Stimulated activated CD8-positive, alpha-beta memory T cell treated with anti-CD3 and anti-CD28 coated beads, Interleukin-2, amount 100 ng/mL, for 1 hour (primary cell): ENCODE measurements around the gene TAGLN.

ENCODE experiments used
- DNase-seq, 2 donors: peaks; one replicate each; pipeline ENCODE4 v3.0.0-alpha.2; 2020; ENCODE audit warnings: low read depth in 2 of 2

Gene TAGLN

GRCh38 chr11:117214404-117215110, 15.4 kb downstream of the TAGLN start:
- DNase-seq, result no peak

- no peak for DNase-seq
These were observed 18.2 kb downstream of the TAGLN start for GRCh38 chr11:117217141-117218084.

GRCh38 chr11:117218133-117218915, 19.2 kb downstream of the TAGLN start:
- DNase-seq, result no peak

GRCh38 chr11:117219001-117219400, 19.8 kb downstream of the TAGLN start:
- no peak for DNase-seq

- no peak for DNase-seq
These were observed 20.3 kb downstream of the TAGLN start for GRCh38 chr11:117219455-117219854.

GRCh38 chr11:117219995-117220394, 20.8 kb downstream of the TAGLN start:
- DNase-seq, result no peak

GRCh38 chr11:117220568-117220967, 21.4 kb downstream of the TAGLN start:
- DNase-seq, result no peak

- DNase-seq, result no peak
These were observed 22.0 kb downstream of the TAGLN start for GRCh38 chr11:117220999-117221774.

- DNase-seq, result no peak
These were observed 22.8 kb downstream of the TAGLN start for GRCh38 chr11:117221775-117222517.

GRCh38 chr11:117222991-117223740, 24.0 kb downstream of the TAGLN start:
- DNase-seq, result no peak

GRCh38 chr11:117223741-117224689, 24.8 kb downstream of the TAGLN start:
- no peak for DNase-seq

- DNase-seq, result no peak
These were observed 26.5 kb downstream of the TAGLN start for GRCh38 chr11:117225553-117226170.

- DNase-seq, result no peak
These were observed 27.5 kb downstream of the TAGLN start for GRCh38 chr11:117226388-117227385.

- DNase-seq, result no peak
These were observed 28.9 kb downstream of the TAGLN start for GRCh38 chr11:117228091-117228490.

- DNase-seq, result no peak
These were observed 30.2 kb downstream of the TAGLN start for GRCh38 chr11:117229411-117229810.

GRCh38 chr11:117229931-117230285, 30.7 kb downstream of the TAGLN start:
- DNase-seq, result no peak
